Measurements from ENCODE around the gene SPAG9.

Gene SPAG9

GRCh38 chr17:50922721-50923405 lies 197.8 kb downstream of the SPAG9 start:
- no peak overlapping the region for H3K4me3 ChIP-seq (ENCODE audit: low read depth, low read length)
- no peak for TF ChIP-seq CTCF (IDR thresholded peaks at IDR 0.05; ENCODE audit: low read depth, low read length, missing control alignments)
- in situ Hi-C loops (cut with HindIII; ENCODE audit: low pct_ligation_motif_present, low sequenced_read_pairs) = no loop called here
- no peaks in the 10 kb centered on the region for H3K27me3 ChIP-seq (replicated peaks)
- no peaks in the 10 kb centered on the region for H3K36me3 ChIP-seq (replicated peaks)
- DNase-seq = no peak
- H3K27ac ChIP-seq = no peak overlapping the region

GRCh38 chr17:50922107-50922506 lies 198.6 kb downstream of the SPAG9 start:
- Histone ChIP-seq H3K27ac (no peak overlapping the region), H3K27me3 (replicated peaks) (no peaks in the 10 kb centered on the region), H3K4me3 (ENCODE audit: low read depth, low read length) (no peak overlapping the region), H3K36me3 (replicated peaks) (no peaks in the 10 kb centered on the region)
- in situ Hi-C loops (cut with HindIII; ENCODE audit: low pct_ligation_motif_present, low sequenced_read_pairs) = no loop called here
- no peak for DNase-seq
- no peak for TF ChIP-seq CTCF (IDR thresholded peaks at IDR 0.05; ENCODE audit: low read depth, low read length, missing control alignments)

- no peak overlapping the region for H3K27ac ChIP-seq
- in situ Hi-C loops (cut with HindIII; ENCODE audit: low pct_ligation_motif_present, low sequenced_read_pairs) = no loop called here
Measured at GRCh38 chr17:50920891-50921586, 199.6 kb downstream of the SPAG9 start.

GRCh38 chr17:50920041-50920410 lies 200.6 kb downstream of the SPAG9 start:
- no peaks in the 10 kb centered on the region for H3K27me3 ChIP-seq (replicated peaks)
- H3K4me3 ChIP-seq (ENCODE audit: low read depth, low read length) = no peak overlapping the region
- H3K36me3 ChIP-seq (replicated peaks) = no peaks in the 10 kb centered on the region
- no peak for DNase-seq
- in situ Hi-C loops (cut with HindIII; ENCODE audit: low pct_ligation_motif_present, low sequenced_read_pairs) = no loop called here
- no peak for TF ChIP-seq CTCF (IDR thresholded peaks at IDR 0.05; ENCODE audit: low read depth, low read length, missing control alignments)
- H3K27ac ChIP-seq = no peak overlapping the region

More at GRCh38 chr17:50920891-50921586, 199.6 kb downstream of the SPAG9 start:
- H3K4me3 ChIP-seq (ENCODE audit: low read depth, low read length) = no peak overlapping the region
- no peaks in the 10 kb centered on the region for H3K36me3 ChIP-seq (replicated peaks)
- TF ChIP-seq CTCF (IDR thresholded peaks at IDR 0.05; ENCODE audit: low read depth, low read length, missing control alignments) = no peak
- no peaks in the 10 kb centered on the region for H3K27me3 ChIP-seq (replicated peaks)
- no peak for DNase-seq

- no peak overlapping the region for H3K4me3 ChIP-seq (ENCODE audit: low read depth, low read length)
- in situ Hi-C loops (cut with HindIII; ENCODE audit: low pct_ligation_motif_present, low sequenced_read_pairs) = no loop called here
- no peaks in the 10 kb centered on the region for H3K27me3 ChIP-seq (replicated peaks)
- H3K36me3 ChIP-seq (replicated peaks) = no peaks in the 10 kb centered on the region
- DNase-seq = peak; percentile 89
- no peak for TF ChIP-seq CTCF (IDR thresholded peaks at IDR 0.05; ENCODE audit: low read depth, low read length, missing control alignments)
- H3K27ac ChIP-seq = no peak overlapping the region
Measured at GRCh38 chr17:50919321-50920040, 201.2 kb downstream of the SPAG9 start.

Data from brain microvascular endothelial cell (primary cell).